NCI-H2227 (cell line): Measurements from ENCODE around the gene TOM1L2.
"Not testable (repeated sequence)": the region's sequence is repeated elsewhere in the genome, so short reads cannot be mapped to it uniquely, and the experiment has no call there.

Experiments used
- DNase-seq: peaks from one replicate; lab custom pipeline; 2025; ENCODE audit not compliant: unreplicated experiment; lab: John Stamatoyannopoulos, UW

The TOM1L2 gene

GRCh38 chr17:17810895-17811248 is 161.3 kb downstream of the TOM1L2 start:
- no peak for DNase-seq

- no peak for DNase-seq
Observed at GRCh38 chr17:17810084-17810894, 161.9 kb downstream of the TOM1L2 start.

- DNase-seq = no peak
Observed at GRCh38 chr17:17809531-17810083, 162.6 kb downstream of the TOM1L2 start.

GRCh38 chr17:17808706-17809432 is 163.3 kb downstream of the TOM1L2 start:
- DNase-seq = no peak

GRCh38 chr17:17808200-17808599 is 164.0 kb downstream of the TOM1L2 start:
- DNase-seq = not testable (repeated sequence)

GRCh38 chr17:17807440-17807839 is 164.8 kb downstream of the TOM1L2 start:
- no peak for DNase-seq

- DNase-seq = no peak
Observed at GRCh38 chr17:17806611-17807274, 165.5 kb downstream of the TOM1L2 start.

- no peak for DNase-seq
Observed at GRCh38 chr17:17806035-17806434, 166.2 kb downstream of the TOM1L2 start.

- DNase-seq = no peak
Observed at GRCh38 chr17:17805575-17805974, 166.6 kb downstream of the TOM1L2 start.

GRCh38 chr17:17804007-17804406 is 168.2 kb downstream of the TOM1L2 start:
- no peak for DNase-seq

- DNase-seq = no peak
Observed at GRCh38 chr17:17801800-17802481, 170.3 kb downstream of the TOM1L2 start.

GRCh38 chr17:17800504-17801021 is 171.6 kb downstream of the TOM1L2 start:
- no peak for DNase-seq

GRCh38 chr17:17798573-17799255 is 173.5 kb downstream of the TOM1L2 start:
- no peak for DNase-seq

- DNase-seq = no peak
Observed at GRCh38 chr17:17798010-17798556, 174.1 kb downstream of the TOM1L2 start.

- no peak for DNase-seq
Observed at GRCh38 chr17:17797119-17797809, 174.9 kb downstream of the TOM1L2 start.

- DNase-seq = no peak
Observed at GRCh38 chr17:17796787-17797061, 175.5 kb downstream of the TOM1L2 start.

GRCh38 chr17:17795946-17796786 is 176.0 kb downstream of the TOM1L2 start:
- no peak for DNase-seq

GRCh38 chr17:17795296-17795695 is 176.9 kb downstream of the TOM1L2 start:
- no peak for DNase-seq

GRCh38 chr17:17794382-17794781 is 177.8 kb downstream of the TOM1L2 start:
- no peak for DNase-seq
